ENCODE results near the gene LOXHD1.

DNA sequence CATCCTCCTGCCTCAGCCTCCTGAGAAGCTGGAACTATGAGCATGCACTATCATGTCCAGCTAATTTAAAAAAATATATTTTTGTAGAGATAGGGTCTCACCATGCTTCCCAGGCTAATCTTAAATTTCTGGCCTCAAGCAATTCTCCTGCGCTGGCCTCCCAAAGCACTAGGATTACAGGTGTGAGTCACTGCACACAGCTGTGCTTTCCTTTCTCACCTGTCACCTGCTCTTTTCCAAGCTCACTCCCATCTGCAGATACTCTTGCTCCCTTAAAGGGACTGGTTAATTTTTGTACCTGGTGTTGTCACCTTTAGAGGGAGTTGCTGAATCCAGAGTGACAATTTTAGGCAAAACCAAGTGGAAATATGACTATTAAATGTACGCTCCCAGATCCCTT is 178.2 kb downstream of the LOXHD1 start:
- TF ChIP-seq, protein P1, sequence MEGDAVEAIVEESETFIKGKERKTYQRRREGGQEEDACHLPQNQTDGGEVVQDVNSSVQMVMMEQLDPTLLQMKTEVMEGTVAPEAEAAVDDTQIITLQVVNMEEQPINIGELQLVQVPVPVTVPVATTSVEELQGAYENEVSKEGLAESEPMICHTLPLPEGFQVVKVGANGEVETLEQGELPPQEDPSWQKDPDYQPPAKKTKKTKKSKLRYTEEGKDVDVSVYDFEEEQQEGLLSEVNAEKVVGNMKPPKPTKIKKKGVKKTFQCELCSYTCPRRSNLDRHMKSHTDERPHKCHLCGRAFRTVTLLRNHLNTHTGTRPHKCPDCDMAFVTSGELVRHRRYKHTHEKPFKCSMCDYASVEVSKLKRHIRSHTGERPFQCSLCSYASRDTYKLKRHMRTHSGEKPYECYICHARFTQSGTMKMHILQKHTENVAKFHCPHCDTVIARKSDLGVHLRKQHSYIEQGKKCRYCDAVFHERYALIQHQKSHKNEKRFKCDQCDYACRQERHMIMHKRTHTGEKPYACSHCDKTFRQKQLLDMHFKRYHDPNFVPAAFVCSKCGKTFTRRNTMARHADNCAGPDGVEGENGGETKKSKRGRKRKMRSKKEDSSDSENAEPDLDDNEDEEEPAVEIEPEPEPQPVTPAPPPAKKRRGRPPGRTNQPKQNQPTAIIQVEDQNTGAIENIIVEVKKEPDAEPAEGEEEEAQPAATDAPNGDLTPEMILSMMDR (IDR thresholded peaks at IDR 0.05): no peak
- TF ChIP-seq, protein P2, sequence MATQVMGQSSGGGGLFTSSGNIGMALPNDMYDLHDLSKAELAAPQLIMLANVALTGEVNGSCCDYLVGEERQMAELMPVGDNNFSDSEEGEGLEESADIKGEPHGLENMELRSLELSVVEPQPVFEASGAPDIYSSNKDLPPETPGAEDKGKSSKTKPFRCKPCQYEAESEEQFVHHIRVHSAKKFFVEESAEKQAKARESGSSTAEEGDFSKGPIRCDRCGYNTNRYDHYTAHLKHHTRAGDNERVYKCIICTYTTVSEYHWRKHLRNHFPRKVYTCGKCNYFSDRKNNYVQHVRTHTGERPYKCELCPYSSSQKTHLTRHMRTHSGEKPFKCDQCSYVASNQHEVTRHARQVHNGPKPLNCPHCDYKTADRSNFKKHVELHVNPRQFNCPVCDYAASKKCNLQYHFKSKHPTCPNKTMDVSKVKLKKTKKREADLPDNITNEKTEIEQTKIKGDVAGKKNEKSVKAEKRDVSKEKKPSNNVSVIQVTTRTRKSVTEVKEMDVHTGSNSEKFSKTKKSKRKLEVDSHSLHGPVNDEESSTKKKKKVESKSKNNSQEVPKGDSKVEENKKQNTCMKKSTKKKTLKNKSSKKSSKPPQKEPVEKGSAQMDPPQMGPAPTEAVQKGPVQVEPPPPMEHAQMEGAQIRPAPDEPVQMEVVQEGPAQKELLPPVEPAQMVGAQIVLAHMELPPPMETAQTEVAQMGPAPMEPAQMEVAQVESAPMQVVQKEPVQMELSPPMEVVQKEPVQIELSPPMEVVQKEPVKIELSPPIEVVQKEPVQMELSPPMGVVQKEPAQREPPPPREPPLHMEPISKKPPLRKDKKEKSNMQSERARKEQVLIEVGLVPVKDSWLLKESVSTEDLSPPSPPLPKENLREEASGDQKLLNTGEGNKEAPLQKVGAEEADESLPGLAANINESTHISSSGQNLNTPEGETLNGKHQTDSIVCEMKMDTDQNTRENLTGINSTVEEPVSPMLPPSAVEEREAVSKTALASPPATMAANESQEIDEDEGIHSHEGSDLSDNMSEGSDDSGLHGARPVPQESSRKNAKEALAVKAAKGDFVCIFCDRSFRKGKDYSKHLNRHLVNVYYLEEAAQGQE (IDR thresholded peaks at IDR 0.05; ENCODE audit: insufficient read depth in 1 of 2, low read depth in 2 of 2, low read length in 1 of 2): no peak
- TF ChIP-seq SIN3A (IDR thresholded peaks at IDR 0.05; ENCODE audit: borderline replicate concordance, insufficient read depth, low read depth, low read length): no peak
- TF ChIP-seq POLR2AphosphoS5 (IDR thresholded peaks at IDR 0.05; ENCODE audit: low read depth, low read length): no peak
- TF ChIP-seq TCF7L2 (IDR thresholded peaks at IDR 0.05; ENCODE audit: low read depth, low read length): no peak

Data from Panc1 (cell line).